ENCODE measurements around the gene FAM124B. TPM values are rescaled to one million over a fixed set of nuclear protein-coding genes. Genes with fewer than 3 reads are reported as not detected.

The FAM124B gene
- polyA plus RNA-seq, 3 donors = 1.8 to 2.1 (median 2.0) TPM

DNA sequence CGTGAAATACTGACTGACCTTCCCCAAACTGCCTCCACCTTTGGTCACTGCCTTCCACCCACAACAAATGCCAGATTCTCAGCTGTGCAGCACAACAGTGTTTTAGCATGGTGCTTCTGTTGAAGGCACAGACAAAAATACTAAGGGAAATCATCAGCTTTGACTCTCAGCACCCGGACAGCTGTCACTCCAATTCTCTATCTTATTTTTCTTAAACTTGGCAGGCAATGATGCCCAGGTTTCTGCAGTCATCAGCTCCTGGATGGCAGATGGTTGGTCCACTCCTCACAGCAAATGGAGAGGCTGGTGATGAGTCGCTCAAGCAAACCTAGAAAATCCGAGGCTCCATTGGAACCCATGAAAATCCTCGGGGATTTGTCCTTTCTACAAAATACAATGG lies 2.9 kb upstream of the FAM124B start:
- Histone ChIP-seq H3K36me3 (replicated peaks in 1 of 2; ENCODE audit: control insufficient read depth in 1 of 2, insufficient read depth in 2 of 2, low read length in 2 of 2) (no peaks in the 10 kb centered on the region), H3K9me3 (replicated peaks in 1 of 2; ENCODE audit: control insufficient read depth in 1 of 2, insufficient read depth in 1 of 2, low read length in 2 of 2) (no peaks in the 10 kb centered on the region), H3K27me3 (ENCODE audit: control insufficient read depth in 2 of 2, insufficient read depth in 2 of 2, low read length in 2 of 2) (no peaks in the 10 kb centered on the region), H2AFZ (ENCODE audit: insufficient read depth, low read depth, low read length, poor library complexity, severe bottlenecking) (peak overlapping the region; percentile 34), H3K4me1 (ENCODE audit: control insufficient read depth in 1 of 2, insufficient read depth in 2 of 2, low read length in 2 of 2) (peaks cover 51 to 62% of the 10 kb centered on the region in 2 donors), H3K79me2 (ENCODE audit: insufficient read depth, low read length) (peaks cover 18% of the 10 kb centered on the region), H3K4me2 (replicated peaks; ENCODE audit: extremely low read depth, low read length, poor library complexity, severe bottlenecking) (no peak overlapping the region), H3K9ac (ENCODE audit: insufficient read depth, low read length, poor library complexity, severe bottlenecking) (no peak overlapping the region), H4K20me1 (ENCODE audit: insufficient read depth, low read length) (no peaks in the 10 kb centered on the region), H3K27ac (ENCODE audit: low read depth in 1 of 2, low read length in 2 of 2) (peak overlapping the region in 1 of 2 donors; percentile 5), H3K4me3 (replicated peaks in 1 of 3; ENCODE audit: low read depth in 2 of 3, low read length in 3 of 3) (no peak overlapping the region)
- DNase-seq = no peak
- Mint-ChIP-seq H3K36me3 (no peaks in the 10 kb centered on the region), H3K27ac (peak overlapping the region in 1 of 7 donors; percentile 47), H3K9me3 (peaks cover 0 to 2% (median 0%) of the 10 kb centered on the region in 7 donors), H3K27me3 (ENCODE audit: low read depth in 3 of 3) (no peaks in the 10 kb centered on the region), H3K4me1 (peaks cover 27% of the 10 kb centered on the region), H3K4me3 (no peak overlapping the region)
- no peak for TF ChIP-seq CTCF (IDR thresholded peaks at IDR 0.05)
- 79% methylated on average over 4 of the region's 5 CpGs for WGBS (ENCODE audit: insufficient coverage)
- intact Hi-C loops (cut with micrococcal nuclease) = loop anchor here in 1 of 2 donors (5.0 kb wide), 1 partner anchor 38 kb away; no protein-coding TSS in a partner anchor

DNA sequence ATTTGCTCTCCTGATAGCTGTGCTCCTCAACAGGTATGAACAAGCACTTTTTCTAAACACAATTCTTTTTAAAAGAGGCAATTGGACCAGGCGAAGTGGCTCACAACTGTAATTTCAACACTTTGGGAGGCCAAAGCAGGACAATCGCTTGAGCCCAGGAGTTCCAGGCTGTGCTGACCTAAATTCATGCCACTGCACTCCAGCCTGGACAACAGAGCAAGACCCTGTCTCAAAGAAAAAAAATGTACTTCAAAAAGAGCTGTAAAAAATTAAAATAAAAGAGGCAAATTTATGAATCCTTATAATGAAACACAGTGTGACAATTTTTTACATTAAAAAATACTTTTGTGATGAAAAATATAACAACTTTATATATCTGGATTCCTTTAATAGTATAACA lies 1.8 kb upstream of the FAM124B start:
- intact Hi-C loops (cut with micrococcal nuclease) = no loop called here
- Mint-ChIP-seq H3K4me3 (no peak overlapping the region), H3K9me3 (peaks cover 0 to 2% (median 0%) of the 10 kb centered on the region in 7 donors), H3K27me3 (ENCODE audit: low read depth in 3 of 3) (no peaks in the 10 kb centered on the region), H3K27ac (peak overlapping the region in 2 of 7 donors; percentile 10 to 77), H3K36me3 (peaks cover 0 to 1% of the 10 kb centered on the region in 2 donors), H3K4me1 (peaks cover 38% of the 10 kb centered on the region)
- no peak overlapping the region for H3K27ac ChIP-seq (ENCODE audit: low read depth in 1 of 2, low read length in 2 of 2)
- H4K20me1 ChIP-seq (ENCODE audit: insufficient read depth, low read length) = no peaks in the 10 kb centered on the region
- H3K4me1 ChIP-seq (ENCODE audit: control insufficient read depth in 1 of 2, insufficient read depth in 2 of 2, low read length in 2 of 2) = peaks cover 58 to 74% of the 10 kb centered on the region in 2 donors
- no peaks in the 10 kb centered on the region for H3K9me3 ChIP-seq (replicated peaks in 1 of 2; ENCODE audit: control insufficient read depth in 1 of 2, insufficient read depth in 1 of 2, low read length in 2 of 2)
- no peak overlapping the region for H3K9ac ChIP-seq (ENCODE audit: insufficient read depth, low read length, poor library complexity, severe bottlenecking)
- 80% methylated on average over 1 of the region's 2 CpGs for WGBS (ENCODE audit: insufficient coverage)
- H3K36me3 ChIP-seq (replicated peaks in 1 of 2; ENCODE audit: control insufficient read depth in 1 of 2, insufficient read depth in 2 of 2, low read length in 2 of 2) = no peaks in the 10 kb centered on the region
- no peak for DNase-seq
- H2AFZ ChIP-seq (ENCODE audit: insufficient read depth, low read depth, low read length, poor library complexity, severe bottlenecking) = no peak overlapping the region
- no peak overlapping the region for H3K4me2 ChIP-seq (replicated peaks; ENCODE audit: extremely low read depth, low read length, poor library complexity, severe bottlenecking)
- H3K79me2 ChIP-seq (ENCODE audit: insufficient read depth, low read length) = peaks cover 29% of the 10 kb centered on the region
- TF ChIP-seq CTCF (IDR thresholded peaks at IDR 0.05) = no peak
- H3K27me3 ChIP-seq (ENCODE audit: control insufficient read depth in 2 of 2, insufficient read depth in 2 of 2, low read length in 2 of 2) = no peaks in the 10 kb centered on the region
- no peak overlapping the region for H3K4me3 ChIP-seq (replicated peaks in 1 of 3; ENCODE audit: low read depth in 2 of 3, low read length in 3 of 3)
